ENCODE data around the gene OSER1.

The OSER1 gene

DNA sequence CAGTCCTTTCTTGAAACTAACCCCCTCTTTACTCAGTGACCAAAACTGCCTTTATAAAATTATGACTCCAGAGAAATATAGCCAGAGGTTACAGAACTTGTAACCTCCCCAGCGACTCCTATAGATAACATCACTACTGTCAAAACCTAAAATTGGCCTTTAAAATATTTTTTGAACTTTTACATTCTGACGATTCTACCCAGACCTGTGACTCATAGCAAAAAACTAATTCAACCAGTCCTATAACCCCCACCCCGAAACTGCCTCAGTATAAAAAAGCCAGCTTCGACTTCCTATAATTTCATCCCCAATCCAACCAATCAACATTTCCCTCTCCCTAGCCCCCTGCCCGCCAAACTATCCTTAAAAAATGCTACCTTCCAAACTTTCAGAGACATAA is 37.5 kb downstream of the OSER1 start:
- DNase-seq: no peak

DNA sequence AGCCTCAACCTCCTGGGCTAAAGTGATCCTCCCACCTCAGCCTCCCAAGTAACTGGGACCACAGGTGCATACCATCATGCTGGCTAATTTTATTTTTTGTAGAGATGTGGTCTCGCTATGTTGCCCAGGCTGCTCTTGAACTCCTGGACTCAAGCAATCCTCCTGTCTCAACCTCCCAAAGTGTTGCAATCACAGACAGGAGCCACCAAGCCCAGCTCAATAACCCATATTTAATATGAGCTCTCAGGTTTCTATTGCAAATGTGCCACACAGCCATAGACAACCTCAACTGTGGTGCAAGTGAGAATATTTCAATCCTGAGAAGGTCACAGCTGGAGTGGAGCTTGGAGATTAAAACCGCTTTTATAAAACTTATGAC is 38.0 kb downstream of the OSER1 start:
- no peak for DNase-seq

DNA sequence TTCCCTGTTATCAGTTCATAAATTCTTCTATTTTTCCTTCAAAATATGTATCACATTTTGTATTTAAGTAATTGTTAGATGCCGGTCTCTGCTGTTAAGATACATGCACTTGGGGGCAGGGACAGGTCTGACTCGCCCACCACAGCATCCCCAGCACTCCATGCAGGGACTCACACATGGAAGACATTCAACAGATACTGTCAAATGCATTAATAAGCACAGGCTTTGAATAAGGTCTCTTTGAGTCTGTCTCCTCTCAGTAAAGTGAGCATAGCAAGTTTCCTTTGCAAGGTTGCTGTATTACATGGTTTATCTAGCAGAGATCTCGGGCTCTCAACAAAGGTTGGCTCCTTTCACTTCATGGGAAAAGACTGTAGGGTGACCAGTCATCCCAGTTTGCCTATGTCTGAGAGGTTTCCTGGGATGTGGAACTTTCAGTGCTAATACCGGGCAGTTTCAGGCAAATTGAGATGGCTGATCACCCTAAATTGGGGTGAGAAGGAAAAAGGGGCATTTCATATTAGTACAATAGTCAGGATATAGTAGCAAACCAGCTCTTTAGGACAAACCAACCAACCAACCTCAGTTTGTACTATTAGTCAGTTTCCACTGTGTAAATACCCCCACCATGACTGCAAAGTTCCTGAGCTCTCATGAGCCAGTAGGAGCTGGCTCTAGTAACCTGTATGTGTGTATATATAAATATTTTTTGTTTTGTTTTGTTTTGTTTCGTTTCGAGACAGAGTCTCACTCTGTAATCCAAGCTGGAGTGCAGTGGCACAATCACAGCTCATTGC is 38.6 kb downstream of the OSER1 start:
- DNase-seq: no peak

DNA sequence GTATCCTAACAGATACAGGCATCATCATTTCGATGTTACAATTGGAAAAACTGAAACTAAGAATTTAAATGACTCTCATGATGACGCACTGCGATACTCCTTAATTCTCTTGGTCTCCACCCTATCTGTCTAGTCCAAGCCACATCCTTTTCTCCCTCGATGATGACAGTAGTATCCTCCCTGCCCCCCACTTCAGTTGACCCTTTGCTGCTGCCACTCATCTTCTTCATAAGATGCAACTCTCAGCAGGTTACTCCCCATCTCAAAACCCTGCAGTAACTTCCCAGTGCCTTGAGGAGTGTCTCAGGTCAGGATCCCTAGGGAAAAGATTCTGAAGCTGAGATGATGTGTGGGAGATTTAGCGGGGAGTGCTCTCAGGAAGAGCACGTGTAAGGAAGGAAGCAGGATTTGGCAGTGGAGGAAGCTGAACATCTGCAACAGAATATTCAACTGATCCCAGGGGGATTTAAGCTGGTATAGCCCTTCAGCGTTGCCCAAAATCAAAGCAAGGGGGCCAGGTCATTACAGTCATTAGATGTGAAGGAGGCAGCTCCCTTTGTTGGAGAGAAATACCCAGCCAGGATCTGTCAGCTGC is 39.7 kb downstream of the OSER1 start:
- DNase-seq: no peak

DNA sequence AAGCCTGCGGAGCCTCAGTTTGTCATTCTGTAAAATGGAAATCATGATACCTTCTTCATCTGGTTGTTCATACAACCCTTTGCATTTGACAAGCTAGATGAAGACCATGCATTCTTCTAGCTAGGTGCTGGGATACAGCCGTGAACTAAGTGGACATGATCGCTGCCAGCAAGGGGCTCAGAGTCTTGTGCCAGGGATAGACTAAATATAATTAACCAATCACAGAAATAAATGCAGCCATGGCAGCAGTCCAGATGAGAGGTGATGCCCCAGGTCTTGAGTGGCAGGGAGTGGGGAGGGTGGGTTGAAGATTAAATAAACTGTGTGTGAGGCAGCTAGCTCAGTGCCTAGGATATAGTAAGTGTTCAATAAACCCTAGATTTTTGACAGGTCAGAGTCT is 42.8 kb downstream of the OSER1 start:
- no peak for DNase-seq

DNA sequence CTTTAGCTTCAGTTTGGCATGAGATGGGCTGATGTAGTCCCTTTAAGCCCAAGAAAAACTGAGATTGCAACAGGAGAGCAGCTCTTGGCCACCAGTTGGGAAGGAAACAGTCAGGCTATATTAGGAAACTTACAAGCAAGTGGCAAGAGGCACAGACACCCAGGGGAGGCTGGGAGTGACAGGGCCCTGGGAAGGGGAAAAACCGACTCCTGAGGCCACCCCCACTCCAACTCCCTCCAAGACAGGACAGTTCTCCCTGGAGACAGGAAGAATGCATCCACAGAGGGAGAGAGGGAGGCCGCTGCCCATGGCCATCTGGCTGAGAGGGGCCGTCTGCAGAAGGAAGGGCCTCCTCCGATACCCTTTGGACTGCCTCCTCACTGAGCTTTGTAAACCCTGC is 44.1 kb downstream of the OSER1 start:
- no peak for DNase-seq

DNA sequence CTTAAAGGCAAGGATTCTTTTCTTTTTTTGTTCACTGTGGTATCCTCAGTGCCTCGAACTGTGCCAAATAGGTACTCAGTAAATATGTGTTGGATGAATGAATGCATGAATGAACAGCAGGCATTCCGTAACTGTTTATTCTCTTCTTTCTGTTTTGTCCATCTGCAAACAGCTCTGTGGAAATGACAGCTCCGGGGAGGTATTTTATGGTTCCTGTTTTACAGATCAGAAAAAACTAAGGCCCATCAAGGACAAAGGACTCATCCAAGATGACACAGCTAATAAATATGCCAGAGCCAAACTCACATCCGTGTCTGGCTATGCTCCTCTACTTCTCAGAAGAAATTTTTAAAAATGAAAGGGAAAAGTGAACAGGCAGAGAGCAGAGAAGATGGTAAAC is 44.6 kb downstream of the OSER1 start:
- DNase-seq: no peak

DNA sequence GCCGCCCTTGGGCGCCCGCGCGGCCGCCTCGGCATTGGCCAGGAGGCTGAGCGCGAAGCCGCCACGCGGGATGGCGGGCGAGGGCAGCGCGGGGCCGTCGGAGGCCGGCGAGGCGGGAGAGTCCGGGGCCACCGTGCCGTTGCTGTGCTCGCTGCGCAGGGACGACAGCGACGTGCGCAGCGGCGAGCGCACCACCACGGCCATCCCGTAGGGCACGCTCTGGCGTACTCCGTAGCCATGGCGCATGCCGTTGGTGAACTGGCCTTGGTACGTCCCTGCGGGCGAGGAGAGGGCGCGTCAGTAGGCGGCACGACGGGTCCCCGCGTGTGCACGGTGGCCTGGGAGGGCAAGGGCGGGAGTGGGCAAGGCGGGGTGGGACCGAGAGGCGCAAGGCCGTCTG is 50.4 kb downstream of the OSER1 start:
- DNase-seq: no peak

DNA sequence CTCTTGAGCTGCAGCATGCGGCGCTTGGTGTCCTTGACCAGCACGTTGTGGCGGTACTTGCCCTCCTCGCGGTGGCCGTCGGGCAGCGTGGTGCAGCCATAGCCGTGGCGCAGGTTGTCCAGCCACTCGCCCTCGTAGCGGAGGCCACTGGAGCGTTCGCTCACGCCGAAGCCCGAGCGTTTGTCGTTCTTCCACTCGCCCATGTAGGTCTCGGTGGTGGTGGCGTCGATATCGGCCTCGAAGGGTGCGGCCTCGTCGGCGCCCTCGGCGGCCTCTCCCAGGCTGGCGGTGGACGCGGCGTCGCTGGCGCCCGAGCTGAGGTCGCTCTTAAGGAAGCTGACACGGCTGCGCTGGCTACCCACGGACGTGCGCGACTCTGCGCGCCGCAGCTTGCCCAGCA is 50.9 kb downstream of the OSER1 start:
- no peak for DNase-seq

DNA sequence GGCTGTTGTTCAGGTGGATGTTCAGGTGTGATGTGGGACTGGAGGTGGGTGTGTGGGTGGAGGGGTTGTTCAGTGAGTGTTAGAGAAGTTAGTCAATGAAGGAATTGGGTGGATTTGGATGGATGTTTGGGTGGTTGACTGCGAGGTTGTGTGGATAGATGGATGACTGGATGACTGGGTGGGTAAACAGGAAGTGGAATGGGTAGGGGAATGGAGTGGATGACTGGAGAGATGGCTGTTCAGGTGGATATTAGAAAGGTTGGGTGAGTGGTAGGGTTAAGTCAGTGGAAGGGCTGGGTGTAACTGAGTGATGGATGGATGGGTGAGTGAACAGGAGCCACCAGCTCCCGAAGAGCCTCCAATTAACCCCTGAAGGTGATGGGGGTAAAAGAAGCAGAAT is 51.4 kb downstream of the OSER1 start:
- no peak for DNase-seq

DNA sequence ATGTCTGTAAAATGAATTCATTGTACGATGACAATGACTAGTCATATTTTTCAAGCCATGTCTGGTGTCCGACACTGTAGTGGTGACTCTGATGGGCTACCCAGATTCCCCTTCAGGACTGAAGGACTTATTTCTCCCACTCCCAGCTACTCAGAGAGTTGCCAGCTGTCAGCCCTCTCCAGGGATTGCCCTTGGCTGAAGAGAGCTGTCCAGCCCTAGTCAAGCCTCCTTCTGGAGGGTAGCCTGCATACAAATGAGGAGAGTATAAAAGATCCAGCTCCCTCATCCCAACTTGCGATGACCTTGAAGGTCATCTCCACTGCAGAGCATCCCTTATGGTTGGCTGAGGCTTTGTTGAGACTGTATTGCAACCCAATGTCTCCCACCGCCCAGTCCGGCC is 53.5 kb downstream of the OSER1 start:
- no peak for DNase-seq

DNA sequence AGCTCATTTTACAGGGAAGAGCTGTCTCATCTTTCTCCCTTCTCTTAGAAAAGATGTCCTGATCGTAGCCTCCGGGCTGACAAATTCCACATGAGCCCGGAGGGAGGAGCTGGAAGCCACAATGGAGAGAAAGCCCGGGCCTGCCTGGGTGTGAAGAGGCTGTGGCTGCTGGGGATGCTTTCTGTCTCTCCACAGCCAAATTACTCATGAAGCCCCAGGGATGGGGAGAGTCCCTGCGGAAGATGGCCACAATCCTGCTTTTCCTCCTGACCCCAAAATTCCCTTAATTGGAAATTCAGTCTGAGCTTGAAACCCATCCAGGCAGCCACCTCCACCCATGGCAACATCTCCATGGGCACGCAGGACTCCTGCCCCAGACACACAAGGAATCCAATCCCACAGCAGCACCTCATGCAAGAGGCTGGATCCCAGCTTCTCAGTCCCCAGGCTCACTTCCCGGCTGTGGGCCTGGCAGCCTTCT is 56.0 kb downstream of the OSER1 start:
- DNase-seq: no peak

DNA sequence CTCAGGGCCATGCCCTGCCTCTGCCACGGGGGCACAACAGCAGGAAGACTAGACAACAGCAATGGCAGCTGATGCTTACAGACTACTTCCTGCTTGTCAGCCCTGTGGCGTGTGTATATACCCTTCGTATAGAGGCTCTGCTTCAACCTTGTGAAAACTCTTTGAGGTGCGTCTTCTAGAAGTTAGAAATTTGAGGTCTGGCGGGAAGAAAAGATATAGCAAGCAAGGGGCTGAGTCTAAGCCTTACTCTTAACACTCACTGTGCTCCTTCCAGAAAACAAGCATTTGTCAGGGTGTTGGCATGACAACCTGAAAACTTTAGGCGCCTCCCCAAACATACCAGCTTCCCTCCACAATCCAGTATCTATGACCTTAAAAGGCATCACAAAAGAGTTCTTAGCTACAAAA is 56.9 kb downstream of the OSER1 start:
- DNase-seq: no peak

DNA sequence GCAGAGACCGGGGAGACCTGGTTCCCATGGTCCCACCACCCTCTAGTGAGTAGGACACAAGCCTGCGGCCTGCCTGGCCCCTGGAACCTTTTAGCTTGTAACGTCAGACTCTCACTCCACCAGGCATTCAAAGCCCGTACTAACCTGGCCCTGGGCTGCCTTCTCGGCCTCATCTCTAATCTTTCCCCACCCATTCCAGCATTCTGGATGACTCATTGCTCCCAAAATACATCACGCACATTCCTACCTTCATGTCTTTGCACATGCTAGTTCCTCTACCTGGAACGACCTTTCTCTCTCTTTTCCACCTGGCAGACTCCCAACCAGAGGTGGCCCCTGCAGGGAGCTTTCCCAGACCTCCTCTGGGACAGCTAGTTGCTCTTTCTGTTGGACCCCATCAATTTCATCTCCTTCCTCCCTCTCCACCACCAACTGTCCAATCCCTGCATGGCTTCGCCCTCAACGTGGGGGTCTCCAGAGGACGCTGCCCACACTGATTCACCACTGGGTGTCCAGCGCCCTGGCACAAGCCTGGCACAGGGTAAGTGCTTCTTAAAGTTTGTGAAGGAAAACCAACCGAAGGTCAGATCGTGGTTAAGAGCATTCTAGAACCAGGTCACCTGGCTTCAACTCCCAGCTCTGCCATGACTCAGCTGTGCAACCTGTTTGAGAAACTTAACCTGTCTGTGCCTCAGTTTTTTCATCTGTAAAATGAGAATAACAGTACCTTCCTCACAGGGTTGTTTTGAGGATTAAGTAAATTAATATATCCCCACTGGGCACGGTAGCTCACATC is 58.8 kb downstream of the OSER1 start:
- no peak for DNase-seq

DNA sequence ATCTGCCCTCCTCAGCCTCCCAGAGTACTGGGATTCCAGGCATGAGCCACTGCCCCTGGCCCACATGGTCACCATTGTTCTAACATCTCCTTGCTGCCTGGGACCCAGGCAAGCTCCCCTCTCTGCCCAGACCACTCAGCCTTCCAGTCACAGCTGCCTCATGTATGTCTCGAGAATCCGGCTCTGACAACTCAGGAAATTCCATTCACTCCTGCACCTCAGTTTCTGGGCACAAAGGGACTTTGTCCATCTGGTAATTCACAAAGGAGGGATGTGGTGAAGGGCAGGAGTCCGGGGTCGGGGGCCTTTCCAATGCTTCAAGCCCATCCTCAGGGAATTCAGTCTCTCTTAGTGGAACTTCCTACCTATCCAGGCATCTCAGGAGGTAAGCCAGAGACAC is 64.3 kb downstream of the OSER1 start:
- no peak for DNase-seq
